Spleen (tissue), 11 donors: ENCODE results near the gene CFD. TPM values are rescaled to one million over a fixed set of nuclear protein-coding genes. Genes with fewer than 3 reads are reported as not detected.

ENCODE experiments used
- DNase-seq: peaks from one replicate; pipeline ENCODE4 v3.0.0-alpha.2; 2020
- H3K27ac ChIP-seq, 8 donors: fragments of 200-600 bp; sonication (generic) in 7 of 8; 1 replicate in 4 of 8; 2 replicates in 4 of 8; pipeline versions ENCODE4 v1.5.0 to v1.8.0; 2016 to 2021; ENCODE audit warnings: inconsistent platforms in 4 of 8, mild to moderate bottlenecking in 4 of 8, moderate library complexity in 1 of 8
- H3K27me3 ChIP-seq, 7 donors: fragments of 200-600 bp; sonication (generic) in 6 of 7; replicated peaks in 1 of 7; 1 replicate in 4 of 7; 2 replicates in 3 of 7; pipeline versions ENCODE4 v1.5.0 to v1.8.0; 2016 to 2021; ENCODE audit warnings: inconsistent platforms in 3 of 7, mild to moderate bottlenecking in 1 of 7
- H3K36me3 ChIP-seq, 6 donors: fragments of 200-600 bp; sonication (generic) in 5 of 6; 1 replicate in 4 of 6; 2 replicates in 2 of 6; pipeline versions ENCODE4 v1.5.0 to v1.8.0; 2016 to 2021; ENCODE audit warnings: inconsistent platforms in 2 of 6
- H3K4me1 ChIP-seq, 6 donors: fragments of 200-600 bp; sonication (generic) in 5 of 6; 1 replicate in 3 of 6; 2 replicates in 3 of 6; pipeline versions ENCODE4 v1.5.0 to v1.8.0; 2016 to 2021; ENCODE audit warnings: inconsistent platforms in 3 of 6
- H3K4me3 ChIP-seq, 8 donors: fragments of 200-600 bp; sonication (generic) in 7 of 8; 1 replicate in 4 of 8; 2 replicates in 4 of 8; pipeline versions ENCODE4 v1.5.0 to v1.8.0; 2016 to 2021; ENCODE audit warnings: inconsistent platforms in 4 of 8, mild to moderate bottlenecking in 4 of 8, moderate library complexity in 2 of 8
- H3K9me3 ChIP-seq, 8 donors: fragments of 200-600 bp; sonication (generic) in 7 of 8; 1 replicate in 4 of 8; 2 replicates in 4 of 8; pipeline versions ENCODE4 v1.5.0 to v1.8.0; 2016 to 2021; ENCODE audit warnings: inconsistent platforms in 4 of 8
- POLR2A ChIP-seq, 3 donors: fragments of 450-650 bp; IDR thresholded peaks; one replicate each; pipeline ENCODE4 v1.5.1; 2017; ENCODE audit warnings: antibody characterized with exemption in 3 of 3, mild to moderate bottlenecking in 1 of 3
- POLR2AphosphoS5 ChIP-seq, 3 donors: sonication (generic); formaldehyde crosslinking; IDR thresholded peaks; one replicate each; pipeline ENCODE4 v1.5.1; 2017; ENCODE audit warnings: antibody characterized with exemption in 3 of 3
- WGBS, 5 donors: extraction: QIAGEN DNeasy Blood & Tissue Kit in 3 of 5; methylation state at CpG; one replicate each; pipeline versions ENCODE4 v1.1.5 to v1.1.7; 2013 to 2018; 5-methylcytosine and 5-hydroxymethylcytosine counted together
- intact Hi-C: fragments of 100-400 bp; cut with DNase I; formaldehyde crosslinking; loops from one replicate; pipeline ENCODE4 v1.15.0; 2023; ENCODE audit warnings: low total_unique reads
- polyA plus RNA-seq, 3 donors: library from polyadenylated mRNA; stranded (reverse); fragments of 200-250 nt; gene quantifications; one replicate each; pipeline ENCODE4 v1.2.1, GENCODE V29; 2013
- total RNA-seq, 7 donors: library from RNA; depleted of rRNA in 3 of 7; stranded (reverse); fragments of >200 nt in 3 of 7; fragmentation: NEBNext Ultra II Directional in 4 of 7; extraction: Animal tissue kit (Norgen Biotek cat#: 25700) in 4 of 7; gene quantifications; one replicate each; pipeline versions ENCODE4 v1.1.0 to v1.2.1, GENCODE V29; 2016 to 2021
- TF ChIP-seq, protein P1 (sequence below), 11 experiments: fragments of 200-600 bp in 7 of 11; fragments of 450-650 bp in 4 of 11; sonication (generic) in 4 of 11; IDR thresholded peaks in 8 of 11; conservative IDR thresholded peaks in 3 of 11; 1 replicate in 7 of 11; 2 replicates in 4 of 11; pipeline versions ENCODE4 v1.4.0 to v1.8.0; 2016 to 2021; ENCODE audit warnings: antibody characterized with exemption in 11 of 11, inconsistent platforms in 4 of 11, mild to moderate bottlenecking in 1 of 11
- donor health status: healthy with polysubstance abuse.
- donor health status: DM: no; HTN: no; CAD: no; lungs with moderate emphysema.
- donor health status: DM: no; HTN: no; CAD: no.
- donor health status: Bipolar disorder and iron deficiency.
- donor health status: healthy.
- donor health status: DM: no; HTN: no; CAD: no.
- donor health status: DM: yes; HTN: yes; CAD: no.

Gene CFD
- total and polyA plus RNA-seq, 10 donors, result 6.6 to 59.5 (median 24.2) TPM

DNA sequence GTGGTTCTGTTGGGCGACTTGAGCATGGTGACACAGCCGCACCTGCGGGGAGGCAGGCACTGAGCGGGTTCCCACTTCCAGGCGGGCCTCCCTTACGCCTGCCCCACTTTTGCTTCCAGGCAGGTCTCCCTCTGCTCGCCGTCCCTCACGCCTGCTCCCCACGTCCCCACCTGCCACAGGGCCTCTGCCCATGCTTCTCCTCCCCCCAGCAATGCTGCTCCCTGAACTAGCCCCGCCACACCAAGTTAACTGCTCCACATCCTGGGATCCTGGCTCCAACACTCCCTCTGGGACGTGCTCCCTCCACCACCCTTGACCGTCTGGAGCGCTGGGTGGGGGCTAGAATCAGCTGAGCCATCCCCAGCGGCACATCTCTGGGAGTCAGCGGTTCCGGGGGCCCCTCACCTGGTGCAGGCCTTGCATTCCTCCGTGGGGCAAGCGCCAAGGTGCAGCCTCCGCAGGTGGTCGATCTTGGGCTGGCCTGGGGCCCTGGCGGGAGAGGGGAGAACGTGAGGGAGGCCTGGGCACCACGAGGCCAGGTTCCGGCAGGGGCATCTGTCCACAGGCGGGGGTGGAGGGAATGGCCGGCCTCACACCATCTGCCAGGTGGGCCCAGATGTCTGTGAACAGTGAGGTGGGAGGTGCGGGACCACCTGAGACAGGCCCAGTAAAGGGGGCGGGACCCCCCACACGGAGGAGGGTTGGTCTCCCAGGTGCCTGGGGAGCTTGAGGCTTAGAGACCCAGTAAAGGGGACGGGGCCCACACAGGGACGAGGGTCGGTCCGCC is 9.2 kb downstream of the CFD start:
- H3K4me3 ChIP-seq, result no peak overlapping the region
- peaks cover 0 to under 1% (median 0%) of the 10 kb centered on the region in 7 donors for H3K27me3 ChIP-seq
- H3K9me3 ChIP-seq, result no peaks in the 10 kb centered on the region
- peaks cover 5 to 23% (median 18%) of the 10 kb centered on the region in 6 donors for H3K4me1 ChIP-seq
- TF ChIP-seq POLR2A (IDR thresholded peaks at IDR 0.05) (no peak), POLR2AphosphoS5 (IDR thresholded peaks at IDR 0.05) (peak in 2 of 3 donors; percentile 21 to 70)
- no peak for DNase-seq
- H3K27ac ChIP-seq, result peak overlapping the region in 2 of 8 donors; percentile 31 to 35
- 93 to 97% (median 96%) methylated on average over 28 to 34 of the region's 34 CpGs for WGBS, 5 donors
- intact Hi-C loops, result loop anchor here (10.0 kb wide), 1 partner anchor 116 kb away; the partner anchor contains the start of gene WDR18
- H3K36me3 ChIP-seq, result peaks cover 0 to 62% (median 36%) of the 10 kb centered on the region in 6 donors

DNA sequence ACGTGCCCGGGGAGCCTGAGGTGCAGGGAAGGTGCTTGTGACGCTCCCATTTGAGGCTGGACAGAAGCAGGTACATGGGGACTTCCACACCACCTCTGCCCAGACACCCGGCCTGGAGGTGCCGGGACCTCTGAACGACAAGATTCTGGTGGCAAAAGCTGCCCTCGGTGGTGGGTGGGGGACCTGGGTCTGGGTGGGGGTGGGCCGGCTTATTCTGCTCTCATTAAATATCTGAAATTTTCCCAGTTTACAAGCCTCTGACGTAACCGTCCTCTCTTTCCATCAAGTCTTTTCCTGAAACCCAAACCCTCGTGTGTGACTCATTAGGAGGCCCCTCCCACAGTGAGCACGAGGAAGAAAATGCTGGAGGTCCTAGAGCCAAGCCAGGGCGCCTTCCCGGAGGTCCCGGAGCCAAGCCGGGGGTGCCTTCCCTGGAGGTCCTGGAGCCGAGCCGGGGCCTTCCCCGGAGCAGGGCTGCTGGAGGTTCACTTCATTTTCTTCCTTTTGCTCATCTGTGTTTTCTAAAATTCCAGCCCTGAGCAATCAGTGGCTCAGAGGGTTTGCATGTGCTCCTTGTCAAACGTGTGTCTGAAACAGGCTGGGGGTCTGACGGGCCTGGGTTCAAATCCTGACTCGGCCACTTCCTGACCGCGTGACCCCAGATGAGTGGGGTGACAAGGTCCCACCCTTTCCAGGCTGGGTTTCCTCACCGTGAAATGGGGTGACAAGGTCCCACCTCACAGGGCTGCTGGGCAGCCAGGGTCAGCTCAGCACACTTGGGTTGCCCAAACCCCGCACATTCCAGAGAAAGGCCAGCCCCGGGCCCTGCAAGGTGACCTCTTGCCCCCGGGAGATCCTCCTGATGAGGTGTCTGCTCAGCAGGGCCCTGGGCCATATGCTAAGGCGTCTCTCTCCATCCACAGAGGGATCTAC is 10.0 kb downstream of the CFD start:
- intact Hi-C loops, result loop anchor here (10.0 kb wide), 1 partner anchor 115 kb away; the partner anchor contains the start of gene WDR18

DNA sequence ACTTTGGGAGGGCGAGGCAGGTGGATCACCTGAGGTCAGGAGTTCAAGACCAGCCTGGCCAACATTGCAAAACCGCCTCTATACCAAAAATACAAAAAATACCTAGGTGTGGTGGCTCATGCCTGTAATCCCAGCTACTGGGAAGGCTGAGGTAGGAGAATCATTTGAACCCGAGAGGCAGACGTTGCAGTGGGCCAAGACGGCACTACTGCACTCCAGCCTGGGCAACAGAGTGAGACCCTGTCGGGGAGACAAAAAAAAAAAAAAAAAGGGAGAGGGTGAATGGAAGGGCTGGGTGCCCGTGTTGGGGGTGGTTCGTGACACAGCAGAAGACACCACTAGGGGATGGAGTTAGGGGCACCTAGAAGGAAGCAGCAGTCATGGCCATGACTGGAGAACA is 10.8 kb downstream of the CFD start:
- no peak overlapping the region for H3K4me3 ChIP-seq
- peaks cover 0 to 79% (median 48%) of the 10 kb centered on the region in 6 donors for H3K36me3 ChIP-seq
- WGBS, 5 donors, result 94 to 96% (median 95%) methylated on average over 8 of the region's 8 CpGs
- no peak for TF ChIP-seq POLR2AphosphoS5 (IDR thresholded peaks at IDR 0.05)
- TF ChIP-seq, protein P1, sequence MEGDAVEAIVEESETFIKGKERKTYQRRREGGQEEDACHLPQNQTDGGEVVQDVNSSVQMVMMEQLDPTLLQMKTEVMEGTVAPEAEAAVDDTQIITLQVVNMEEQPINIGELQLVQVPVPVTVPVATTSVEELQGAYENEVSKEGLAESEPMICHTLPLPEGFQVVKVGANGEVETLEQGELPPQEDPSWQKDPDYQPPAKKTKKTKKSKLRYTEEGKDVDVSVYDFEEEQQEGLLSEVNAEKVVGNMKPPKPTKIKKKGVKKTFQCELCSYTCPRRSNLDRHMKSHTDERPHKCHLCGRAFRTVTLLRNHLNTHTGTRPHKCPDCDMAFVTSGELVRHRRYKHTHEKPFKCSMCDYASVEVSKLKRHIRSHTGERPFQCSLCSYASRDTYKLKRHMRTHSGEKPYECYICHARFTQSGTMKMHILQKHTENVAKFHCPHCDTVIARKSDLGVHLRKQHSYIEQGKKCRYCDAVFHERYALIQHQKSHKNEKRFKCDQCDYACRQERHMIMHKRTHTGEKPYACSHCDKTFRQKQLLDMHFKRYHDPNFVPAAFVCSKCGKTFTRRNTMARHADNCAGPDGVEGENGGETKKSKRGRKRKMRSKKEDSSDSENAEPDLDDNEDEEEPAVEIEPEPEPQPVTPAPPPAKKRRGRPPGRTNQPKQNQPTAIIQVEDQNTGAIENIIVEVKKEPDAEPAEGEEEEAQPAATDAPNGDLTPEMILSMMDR (IDR thresholded peaks at IDR 0.05 in 8 of 11, conservative IDR thresholded peaks at IDR 0.05 in 3 of 11), result no peak
- TF ChIP-seq POLR2A (IDR thresholded peaks at IDR 0.05), result no peak
- H3K27me3 ChIP-seq, result no peaks in the 10 kb centered on the region
- no peaks in the 10 kb centered on the region for H3K9me3 ChIP-seq
- intact Hi-C loops, result no loop called here
- H3K4me1 ChIP-seq, result peaks cover 5 to 17% (median 10%) of the 10 kb centered on the region in 6 donors
- peak overlapping the region in 1 of 8 donors; percentile 35 for H3K27ac ChIP-seq
- no peak for DNase-seq

More for the DNA sequence above, 10.0 kb downstream of the CFD start:
- H3K27ac ChIP-seq, result peak overlapping the region in 3 of 8 donors; percentile 31 to 42 (median 35)
- peak in 2 of 3 donors; percentile 14 to 33 for TF ChIP-seq POLR2AphosphoS5 (IDR thresholded peaks at IDR 0.05)
- TF ChIP-seq, protein P1 (IDR thresholded peaks at IDR 0.05 in 8 of 11, conservative IDR thresholded peaks at IDR 0.05 in 3 of 11), result no peak
- no peak for DNase-seq
- H3K27me3 ChIP-seq, result no peaks in the 10 kb centered on the region
- H3K4me1 ChIP-seq, result peaks cover 5 to 17% (median 10%) of the 10 kb centered on the region in 6 donors
- WGBS, 5 donors, result 76 to 88% (median 80%) methylated on average over 21 to 29 of the region's 29 CpGs
- peaks cover 0 to 71% (median 43%) of the 10 kb centered on the region in 6 donors for H3K36me3 ChIP-seq
- no peaks in the 10 kb centered on the region for H3K9me3 ChIP-seq
- H3K4me3 ChIP-seq, result no peak overlapping the region

DNA sequence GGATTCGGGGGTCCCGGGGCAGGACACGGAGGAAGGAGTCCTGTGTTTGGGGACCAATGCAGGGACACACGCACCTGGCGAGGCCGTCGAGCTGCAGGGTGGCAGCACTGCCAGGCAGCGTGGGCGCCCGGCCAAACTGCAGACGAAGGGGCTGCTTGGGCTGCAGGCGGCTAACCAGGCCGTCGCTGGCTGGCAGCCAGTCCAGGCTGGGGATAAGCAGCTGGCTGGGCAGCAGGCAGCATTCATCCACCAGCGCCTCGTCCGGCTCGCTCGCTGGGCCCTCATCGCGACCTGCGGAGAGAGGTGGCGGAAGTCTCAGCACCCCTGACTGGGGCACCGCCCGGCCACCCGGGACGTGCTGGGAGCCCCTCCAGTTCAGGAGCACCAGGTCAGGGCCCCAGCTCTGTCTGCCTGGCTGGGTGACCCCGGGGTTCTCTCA is 11.5 kb downstream of the CFD start:
- Histone ChIP-seq H3K4me1 (peaks cover 5 to 17% (median 10%) of the 10 kb centered on the region in 6 donors), H3K36me3 (peaks cover 0 to 80% (median 48%) of the 10 kb centered on the region in 6 donors), H3K27me3 (no peaks in the 10 kb centered on the region), H3K4me3 (no peak overlapping the region), H3K27ac (no peak overlapping the region), H3K9me3 (no peaks in the 10 kb centered on the region)
- TF ChIP-seq POLR2AphosphoS5 (IDR thresholded peaks at IDR 0.05) (peak in 2 of 3 donors; percentile 7 to 26), POLR2A (IDR thresholded peaks at IDR 0.05) (no peak)
- TF ChIP-seq, protein P1 (IDR thresholded peaks at IDR 0.05 in 8 of 11, conservative IDR thresholded peaks at IDR 0.05 in 3 of 11), result no peak
- WGBS, 5 donors, result 91 to 97% (median 94%) methylated on average over 11 to 28 of the region's 28 CpGs
- intact Hi-C loops, result no loop called here
- no peak for DNase-seq
